ENCODE results near the gene MEP1B. TPM values are rescaled to one million over a fixed set of nuclear protein-coding genes. Genes with fewer than 3 reads are reported as not detected.

MEP1B gene
- total RNA-seq, 4 donors from 2014 or later: not detected

DNA sequence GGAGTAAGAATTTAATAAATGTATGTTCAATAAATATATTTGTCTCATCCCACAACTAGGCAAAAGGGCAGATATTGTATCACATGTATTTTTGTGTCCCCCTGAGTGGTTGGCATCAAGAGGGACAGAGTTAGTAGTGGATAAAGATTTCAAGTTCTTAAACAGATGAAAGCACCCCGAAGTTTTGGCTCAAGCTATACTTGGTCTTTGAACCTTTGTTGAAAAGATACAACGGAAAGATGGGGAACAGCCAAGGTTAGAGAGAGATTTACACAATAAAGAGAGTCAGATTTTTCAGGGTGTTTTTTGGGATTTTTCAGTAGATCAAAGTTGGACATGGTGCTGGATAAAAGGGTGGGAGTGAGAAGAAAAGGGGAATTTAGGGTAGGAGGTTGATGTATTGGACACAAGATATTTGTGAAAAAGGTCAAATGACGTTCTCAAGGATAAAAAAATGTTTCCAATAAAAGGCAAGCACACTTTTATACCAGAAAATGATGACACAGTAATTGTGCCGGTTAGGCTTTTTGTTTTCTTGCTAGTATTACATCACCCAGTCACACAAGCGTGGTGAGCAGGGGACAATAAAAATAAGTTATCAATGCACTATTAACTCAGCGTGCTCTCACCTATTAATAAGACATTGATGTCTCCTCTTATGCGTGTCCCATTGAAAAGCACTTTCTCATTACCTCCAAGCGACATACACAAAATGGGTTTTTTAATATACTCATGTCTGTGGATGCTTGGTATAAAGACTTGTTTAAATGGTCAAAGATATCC is 59.5 kb downstream of the MEP1B start:
- WGBS: 89% methylated on average over 8 of the region's 8 CpGs
- H3K27me3 ChIP-seq: no peaks in the 10 kb centered on the region
- no peak overlapping the region for H3K4me3 ChIP-seq
- no peaks in the 10 kb centered on the region for H3K4me1 ChIP-seq
- H3K36me3 ChIP-seq: no peaks in the 10 kb centered on the region
- H3K27ac ChIP-seq: no peak overlapping the region
- DNase-seq (ENCODE audit: low spot score in 2 of 2): no peak
- TF ChIP-seq POLR2AphosphoS5 (IDR thresholded peaks at IDR 0.05) (no peak), EP300 (IDR thresholded peaks at IDR 0.05) (no peak), POLR2A (IDR thresholded peaks at IDR 0.05) (no peak)
- TF ChIP-seq, protein P1, sequence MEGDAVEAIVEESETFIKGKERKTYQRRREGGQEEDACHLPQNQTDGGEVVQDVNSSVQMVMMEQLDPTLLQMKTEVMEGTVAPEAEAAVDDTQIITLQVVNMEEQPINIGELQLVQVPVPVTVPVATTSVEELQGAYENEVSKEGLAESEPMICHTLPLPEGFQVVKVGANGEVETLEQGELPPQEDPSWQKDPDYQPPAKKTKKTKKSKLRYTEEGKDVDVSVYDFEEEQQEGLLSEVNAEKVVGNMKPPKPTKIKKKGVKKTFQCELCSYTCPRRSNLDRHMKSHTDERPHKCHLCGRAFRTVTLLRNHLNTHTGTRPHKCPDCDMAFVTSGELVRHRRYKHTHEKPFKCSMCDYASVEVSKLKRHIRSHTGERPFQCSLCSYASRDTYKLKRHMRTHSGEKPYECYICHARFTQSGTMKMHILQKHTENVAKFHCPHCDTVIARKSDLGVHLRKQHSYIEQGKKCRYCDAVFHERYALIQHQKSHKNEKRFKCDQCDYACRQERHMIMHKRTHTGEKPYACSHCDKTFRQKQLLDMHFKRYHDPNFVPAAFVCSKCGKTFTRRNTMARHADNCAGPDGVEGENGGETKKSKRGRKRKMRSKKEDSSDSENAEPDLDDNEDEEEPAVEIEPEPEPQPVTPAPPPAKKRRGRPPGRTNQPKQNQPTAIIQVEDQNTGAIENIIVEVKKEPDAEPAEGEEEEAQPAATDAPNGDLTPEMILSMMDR (IDR thresholded peaks at IDR 0.05): no peak
- no peaks in the 10 kb centered on the region for H3K9me3 ChIP-seq

DNA sequence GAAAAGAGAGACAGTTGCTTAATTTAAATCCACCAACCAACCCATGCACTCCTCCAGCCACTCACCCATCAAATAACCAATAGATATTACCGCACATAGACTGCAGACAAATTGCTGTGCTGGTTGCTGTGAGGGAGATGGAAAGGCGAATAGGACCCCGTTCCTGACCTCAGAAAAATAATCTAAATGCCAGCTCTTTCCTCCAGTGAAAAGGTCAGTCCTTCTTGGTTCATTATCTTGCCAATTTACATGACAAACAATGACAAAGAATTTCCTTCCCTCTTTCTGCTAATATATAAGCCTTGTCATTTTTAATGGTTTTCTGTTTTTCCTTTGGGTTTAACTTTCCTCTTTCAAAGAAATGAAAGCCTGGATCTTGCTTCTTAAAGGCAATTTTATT is 61.6 kb downstream of the MEP1B start:
- Histone ChIP-seq H3K9me3 (no peaks in the 10 kb centered on the region), H3K4me1 (no peaks in the 10 kb centered on the region), H3K27ac (no peak overlapping the region), H3K27me3 (no peaks in the 10 kb centered on the region), H3K36me3 (no peaks in the 10 kb centered on the region), H3K4me3 (no peak overlapping the region)
- TF ChIP-seq, protein P1 (IDR thresholded peaks at IDR 0.05): no peak
- TF ChIP-seq POLR2AphosphoS5 (IDR thresholded peaks at IDR 0.05) (no peak), EP300 (IDR thresholded peaks at IDR 0.05) (no peak), POLR2A (IDR thresholded peaks at IDR 0.05) (no peak)
- DNase-seq (ENCODE audit: low spot score in 2 of 2): no peak
- WGBS: 88% methylated on average over 3 of the region's 3 CpGs

DNA sequence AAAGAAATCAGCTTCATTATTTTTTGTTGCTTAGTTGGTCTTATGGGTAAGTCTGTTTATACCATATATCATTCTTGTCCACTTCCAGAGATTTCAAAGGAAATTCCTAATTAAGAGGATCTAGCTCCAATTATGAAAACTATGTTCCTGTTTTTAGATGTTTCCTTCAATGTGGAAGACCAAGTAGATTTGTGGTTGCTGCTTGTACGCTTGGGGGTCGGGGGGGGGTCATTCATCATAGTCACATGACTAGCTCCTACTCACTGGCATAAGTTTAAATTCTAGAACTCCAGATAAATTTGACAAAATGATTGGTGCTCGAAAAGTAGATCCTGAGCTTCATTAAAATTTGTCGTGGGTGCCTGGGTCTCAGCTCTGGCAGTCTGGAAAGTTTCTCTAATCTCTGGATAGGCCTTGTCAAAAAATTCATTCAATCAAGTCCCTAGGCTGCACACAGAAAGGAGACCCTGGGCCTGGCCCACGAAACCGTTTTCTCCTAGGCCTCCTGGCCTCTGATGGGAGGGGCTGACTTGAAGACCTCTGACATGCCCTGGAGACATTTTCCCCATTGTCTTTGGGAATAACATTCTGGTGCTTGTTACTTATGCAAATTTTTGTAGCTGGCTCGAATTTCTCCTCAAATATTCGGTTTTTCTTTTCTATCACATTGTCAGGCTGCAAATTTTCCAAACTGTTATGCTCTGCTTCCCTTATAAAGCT is 62.5 kb downstream of the MEP1B start:
- no peak overlapping the region for H3K27ac ChIP-seq
- TF ChIP-seq EP300 (IDR thresholded peaks at IDR 0.05) (no peak), POLR2A (IDR thresholded peaks at IDR 0.05) (no peak), POLR2AphosphoS5 (IDR thresholded peaks at IDR 0.05) (no peak)
- TF ChIP-seq, protein P1 (IDR thresholded peaks at IDR 0.05): no peak
- H3K4me3 ChIP-seq: no peak overlapping the region
- no peaks in the 10 kb centered on the region for H3K9me3 ChIP-seq
- 72% methylated on average over 8 of the region's 8 CpGs for WGBS
- no peaks in the 10 kb centered on the region for H3K36me3 ChIP-seq
- no peak for DNase-seq (ENCODE audit: low spot score in 2 of 2)
- H3K4me1 ChIP-seq: no peaks in the 10 kb centered on the region
- H3K27me3 ChIP-seq: no peaks in the 10 kb centered on the region

DNA sequence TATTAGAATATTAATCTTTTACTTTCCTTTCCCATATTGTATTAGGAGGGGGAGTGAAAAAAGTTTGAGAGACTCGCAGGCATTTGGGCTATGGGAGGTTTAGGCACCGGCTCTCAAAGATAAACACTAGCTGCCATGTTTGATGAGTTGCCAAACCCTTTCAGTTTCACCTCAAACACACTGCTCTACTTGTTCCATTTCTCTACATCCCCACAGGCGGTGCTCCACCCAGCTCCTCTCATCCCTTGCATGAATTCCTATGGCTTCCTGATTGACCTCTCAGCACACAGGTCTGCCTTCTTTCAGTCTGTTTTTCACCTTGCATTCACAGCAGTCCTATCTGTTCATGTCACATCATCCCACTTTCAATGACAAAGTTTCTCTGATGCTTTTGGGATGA is 65.7 kb downstream of the MEP1B start:
- no peak for TF ChIP-seq POLR2A (IDR thresholded peaks at IDR 0.05)
- TF ChIP-seq EP300 (IDR thresholded peaks at IDR 0.05): no peak
- no peak for TF ChIP-seq POLR2AphosphoS5 (IDR thresholded peaks at IDR 0.05)
- TF ChIP-seq, protein P1 (IDR thresholded peaks at IDR 0.05): no peak
- H3K36me3 ChIP-seq: no peaks in the 10 kb centered on the region
- no peak overlapping the region for H3K27ac ChIP-seq
- WGBS: 63% methylated on average over 3 of the region's 3 CpGs
- no peaks in the 10 kb centered on the region for H3K9me3 ChIP-seq
- DNase-seq (ENCODE audit: low spot score in 2 of 2): no peak
- H3K4me3 ChIP-seq: no peak overlapping the region
- H3K4me1 ChIP-seq: no peaks in the 10 kb centered on the region
- no peaks in the 10 kb centered on the region for H3K27me3 ChIP-seq

DNA sequence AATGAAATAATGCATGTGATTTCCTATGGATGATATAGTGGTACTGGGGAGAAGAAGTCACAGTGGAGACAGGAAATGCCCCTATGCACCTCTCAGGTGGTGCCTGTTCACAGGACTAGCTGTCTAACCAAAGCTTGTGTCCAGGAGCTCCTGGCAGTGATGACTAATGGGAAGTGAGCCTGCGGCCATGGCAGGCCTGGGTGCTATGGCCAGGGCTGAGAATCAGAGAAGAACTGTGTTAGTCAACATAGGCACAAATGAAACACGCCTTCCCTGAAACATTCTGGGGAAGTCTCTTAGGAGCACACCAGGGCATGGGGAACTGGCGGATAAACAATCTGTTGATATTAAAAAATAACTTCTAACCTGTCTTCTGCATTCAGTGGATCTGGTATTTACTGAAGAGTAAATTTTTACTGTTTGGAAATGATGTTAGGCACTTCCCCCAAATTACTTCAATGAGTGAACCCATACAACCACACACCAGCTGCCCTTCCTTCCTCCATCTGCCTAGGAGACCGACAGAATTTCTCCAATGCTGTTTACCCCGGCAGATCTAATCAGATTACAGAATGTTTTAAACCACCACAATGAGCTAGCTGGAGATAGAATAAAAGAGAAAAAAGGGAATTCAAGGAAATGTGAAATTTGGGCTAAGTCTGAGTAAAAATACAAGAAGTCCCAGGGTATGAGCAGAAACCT is 67.4 kb downstream of the MEP1B start:
- TF ChIP-seq POLR2A (IDR thresholded peaks at IDR 0.05): no peak
- no peak for TF ChIP-seq POLR2AphosphoS5 (IDR thresholded peaks at IDR 0.05)
- TF ChIP-seq EP300 (IDR thresholded peaks at IDR 0.05): no peak
- TF ChIP-seq, protein P1 (IDR thresholded peaks at IDR 0.05): no peak
- no peaks in the 10 kb centered on the region for H3K9me3 ChIP-seq
- H3K36me3 ChIP-seq: no peaks in the 10 kb centered on the region
- no peak overlapping the region for H3K27ac ChIP-seq
- no peaks in the 10 kb centered on the region for H3K27me3 ChIP-seq
- WGBS: 75% methylated on average over 5 of the region's 5 CpGs
- no peaks in the 10 kb centered on the region for H3K4me1 ChIP-seq
- DNase-seq (ENCODE audit: low spot score in 2 of 2): no peak
- no peak overlapping the region for H3K4me3 ChIP-seq
